HG03521 (cell line): ENCODE data around the gene ELAC1.
"Not testable (repeated sequence)": the region's sequence is repeated elsewhere in the genome, so short reads cannot be mapped to it uniquely, and the experiment has no call there.

Source experiments
- ATAC-seq: cut with Tn5 transposase; IDR thresholded peaks from one replicate; pipeline ENCODE4 v1.9.1; 2021; ENCODE audit warnings: mild to moderate bottlenecking, moderate library complexity; ENCODE audit not compliant: unreplicated experiment

The ELAC1 gene

DNA sequence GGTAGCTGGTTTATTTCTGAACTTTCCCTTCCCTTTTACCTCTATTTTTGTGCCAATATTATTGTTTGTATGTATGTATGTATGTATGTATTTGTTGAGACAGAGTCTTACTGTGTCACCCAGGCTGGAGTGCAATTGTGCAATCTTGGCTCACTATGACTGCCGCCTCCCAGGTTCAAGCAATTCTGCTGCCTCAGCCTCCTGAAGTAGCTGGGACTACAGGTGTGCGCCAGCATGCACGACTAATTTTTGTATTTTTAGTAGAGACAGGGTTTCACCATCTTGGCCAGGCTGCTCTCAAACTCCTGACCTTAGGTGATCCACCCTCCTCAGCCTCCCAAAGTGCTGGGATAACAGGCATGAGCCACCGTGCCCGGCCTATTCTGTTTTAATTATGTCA lies 4.6 kb downstream of the ELAC1 start:
- not testable (repeated sequence) for ATAC-seq

DNA sequence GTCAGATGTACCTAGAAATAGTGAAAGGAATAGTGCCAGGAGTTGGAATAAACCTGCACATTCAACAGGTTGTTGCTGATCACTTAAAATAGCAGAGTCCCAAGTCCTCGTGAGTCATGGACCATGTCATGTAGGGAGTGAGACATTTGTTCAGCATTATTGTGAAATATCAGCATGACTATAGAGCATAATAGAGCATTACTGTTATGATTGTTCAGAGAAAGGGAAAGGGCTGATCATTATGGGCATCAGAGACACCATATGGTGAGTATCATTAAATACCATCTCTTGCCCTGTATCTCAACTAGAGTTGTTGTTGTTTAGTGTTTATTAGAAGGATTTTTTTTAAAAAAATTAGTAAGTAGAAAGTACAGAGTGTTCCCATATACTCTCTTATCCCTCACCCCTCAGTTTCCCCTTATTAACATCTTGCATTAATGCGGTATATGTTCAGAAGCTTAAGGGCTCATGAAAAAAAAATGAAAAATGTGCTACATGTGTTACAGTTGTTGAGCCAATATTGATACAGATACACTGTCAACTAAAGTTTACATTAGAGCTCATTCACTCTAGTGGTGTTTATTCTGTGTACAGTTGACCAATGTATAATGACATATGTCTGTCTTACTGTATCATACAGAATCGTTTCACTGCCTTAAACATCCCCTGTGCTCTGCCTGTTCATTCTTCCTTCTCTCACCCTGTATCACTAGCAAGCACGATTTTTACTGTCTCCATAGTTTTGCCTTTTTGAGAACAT lies 5.7 kb downstream of the ELAC1 start:
- ATAC-seq = no peak

DNA sequence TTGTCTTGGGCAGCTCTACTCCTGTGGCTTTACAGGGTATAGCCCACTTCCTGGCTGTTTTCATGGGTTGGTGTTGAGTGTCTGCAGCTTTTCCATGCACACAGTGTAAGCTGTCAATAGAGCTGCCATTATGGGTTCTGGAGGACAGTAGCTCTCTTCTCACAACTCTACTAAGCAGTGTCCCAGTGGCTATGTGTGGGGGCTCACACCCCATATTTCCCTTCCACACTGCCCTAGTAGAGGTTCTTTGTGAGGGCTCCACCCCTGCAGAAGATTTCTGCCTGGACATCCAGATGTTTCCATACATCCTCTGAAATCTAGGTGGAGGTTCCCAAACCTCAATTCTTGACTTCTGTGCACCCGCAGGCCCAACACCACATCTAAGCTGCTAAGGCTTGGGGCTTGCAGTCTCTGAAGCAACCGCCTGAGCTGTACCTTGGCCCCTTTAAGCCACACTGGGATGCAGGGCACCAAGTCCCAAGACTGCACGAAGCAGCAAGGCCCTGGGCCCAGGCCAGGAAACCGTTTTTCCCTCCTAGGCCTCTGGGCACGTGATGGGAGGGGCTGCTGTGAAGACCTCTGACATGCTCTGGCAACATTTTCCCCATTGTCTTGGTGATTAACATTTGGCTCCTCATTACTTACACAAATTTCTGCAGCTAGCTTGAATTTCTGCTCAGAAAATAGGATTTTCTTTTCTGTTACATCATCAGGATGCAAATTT lies 9.4 kb downstream of the ELAC1 start:
- no peak for ATAC-seq

DNA sequence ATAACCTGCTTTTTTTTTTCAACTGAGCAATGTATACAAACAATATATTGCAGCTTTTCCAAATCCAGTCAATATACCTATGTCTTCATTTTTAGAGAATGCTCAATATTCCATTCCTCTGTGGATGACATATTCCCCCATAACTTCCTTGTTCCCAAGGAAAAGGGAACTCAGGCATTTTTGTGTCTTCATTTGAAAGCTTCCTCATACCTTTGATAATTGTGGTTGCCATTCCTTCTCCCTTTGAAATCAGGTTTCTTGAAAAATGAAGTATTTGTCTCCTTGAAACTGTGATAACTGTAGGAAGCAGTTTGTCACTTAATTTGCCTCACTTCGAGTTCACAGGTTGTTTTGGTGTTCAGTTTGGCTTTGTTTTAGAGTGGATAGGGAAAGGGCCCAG lies 13.5 kb downstream of the ELAC1 start:
- ATAC-seq = no peak

DNA sequence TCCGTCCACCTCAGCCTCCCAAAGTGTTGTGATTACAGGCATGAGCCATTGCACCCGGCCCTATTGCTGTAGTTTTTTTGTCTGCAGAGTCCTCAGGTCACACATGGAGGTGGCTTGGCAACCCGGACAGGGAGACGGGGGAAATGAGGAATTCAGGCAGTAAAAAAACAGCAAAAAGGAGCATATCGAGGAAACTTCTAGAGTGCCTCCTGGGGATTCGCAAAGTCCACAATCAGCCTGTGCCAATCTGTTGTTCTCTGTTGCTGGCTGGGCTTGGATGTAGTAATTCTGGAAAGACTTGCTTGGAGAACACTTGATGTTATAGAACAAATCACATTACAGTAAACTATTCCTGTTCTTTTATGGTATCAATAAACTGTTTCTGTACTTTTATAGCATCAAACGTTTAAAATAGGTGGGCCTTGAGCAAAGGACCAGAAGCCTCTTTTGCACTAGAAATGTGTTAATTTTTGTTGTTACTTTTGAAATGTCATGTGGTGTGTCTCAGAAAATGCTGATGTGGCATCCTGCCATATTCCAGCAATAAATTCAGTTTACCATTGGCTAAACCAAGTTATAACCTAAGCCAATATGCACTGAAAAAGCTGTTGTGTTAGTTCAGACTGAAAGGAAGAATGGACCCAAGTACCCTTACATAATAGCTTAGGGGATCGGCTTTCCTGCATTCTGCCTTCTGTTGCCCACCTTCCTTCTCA lies 14.4 kb downstream of the ELAC1 start:
- ATAC-seq = no peak

DNA sequence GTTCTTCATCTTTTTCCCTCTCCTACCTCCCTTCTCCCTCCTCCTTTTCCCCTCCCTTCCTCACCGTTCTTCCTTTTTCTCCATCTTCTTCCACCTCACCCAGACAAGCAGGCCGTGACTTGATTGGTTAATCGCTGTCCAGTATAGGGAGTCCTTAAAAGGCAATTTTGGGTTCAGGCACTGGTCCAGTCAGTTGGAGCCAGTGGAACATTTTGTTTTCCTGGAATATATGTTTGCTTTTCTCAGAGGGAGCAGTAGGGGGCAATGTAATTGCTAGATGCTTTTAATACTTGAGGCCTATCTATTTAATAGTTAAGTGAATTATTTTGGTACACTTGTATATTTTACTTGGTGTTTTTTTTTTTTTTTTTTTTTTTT lies 15.0 kb downstream of the ELAC1 start:
- no peak for ATAC-seq

DNA sequence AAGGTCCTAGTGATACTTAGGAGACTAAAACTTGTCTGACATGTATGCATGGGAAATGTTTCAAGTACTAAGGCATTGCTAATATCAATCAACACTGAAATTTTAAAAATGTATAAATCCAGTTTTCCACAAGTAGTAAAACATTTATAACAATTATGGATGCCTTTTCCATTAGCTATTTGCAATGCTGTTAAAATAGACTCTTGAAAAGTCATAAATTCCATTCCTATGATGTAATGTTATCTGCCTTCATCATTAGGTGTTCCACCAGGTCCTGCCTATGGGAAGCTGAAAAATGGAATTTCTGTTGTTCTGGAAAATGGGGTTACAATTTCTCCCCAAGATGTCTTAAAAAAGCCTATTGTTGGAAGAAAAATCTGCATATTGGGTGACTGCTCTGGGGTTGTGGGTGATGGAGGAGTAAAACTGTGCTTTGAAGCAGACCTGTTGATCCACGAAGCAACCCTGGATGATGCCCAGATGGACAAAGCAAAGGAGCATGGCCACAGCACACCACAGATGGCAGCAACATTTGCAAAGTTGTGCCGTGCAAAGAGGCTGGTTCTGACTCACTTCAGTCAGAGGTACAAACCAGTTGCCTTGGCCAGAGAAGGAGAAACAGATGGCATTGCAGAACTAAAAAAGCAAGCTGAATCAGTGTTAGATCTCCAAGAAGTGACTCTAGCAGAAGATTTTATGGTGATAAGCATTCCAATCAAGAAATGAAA lies 18.7 kb downstream of the ELAC1 start:
- no peak for ATAC-seq

DNA sequence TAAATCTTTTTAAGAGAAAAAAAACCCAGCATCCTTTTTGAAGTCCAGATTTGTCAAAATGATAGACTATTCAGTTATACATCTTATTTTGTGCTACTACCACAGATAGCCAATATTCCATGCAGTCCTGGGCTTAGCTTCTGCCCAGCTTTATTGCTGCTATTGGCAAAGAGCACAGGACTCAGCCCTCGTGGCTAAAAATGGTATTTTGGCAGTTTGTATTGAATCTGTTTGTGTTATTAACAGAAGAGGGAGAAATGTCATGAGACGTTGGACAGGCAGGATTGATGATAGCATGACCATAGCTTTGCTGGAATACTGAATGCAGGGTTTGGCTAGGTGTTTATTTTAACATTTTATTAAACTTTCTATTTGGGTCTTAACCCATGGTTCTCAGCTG lies 19.4 kb downstream of the ELAC1 start:
- ATAC-seq = no peak

DNA sequence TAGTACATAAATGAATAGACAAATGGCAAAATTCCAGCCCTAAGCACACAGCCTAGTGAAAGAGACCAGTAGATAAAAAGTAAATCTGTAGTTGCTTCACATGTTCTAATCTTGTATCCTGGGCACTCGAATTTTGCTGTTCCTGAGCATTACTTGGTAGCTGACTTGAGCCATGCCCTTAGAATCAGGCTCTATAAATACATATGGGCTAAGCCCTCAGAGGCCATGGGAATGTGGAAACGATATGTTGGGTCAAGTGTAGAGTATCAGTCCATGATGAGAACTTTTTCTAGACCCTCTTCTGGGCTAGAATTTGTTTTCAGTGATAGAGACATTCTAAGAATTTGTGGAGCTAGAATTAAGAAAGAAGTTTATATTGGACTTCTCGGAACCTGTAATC lies 21.9 kb downstream of the ELAC1 start:
- ATAC-seq = no peak

DNA sequence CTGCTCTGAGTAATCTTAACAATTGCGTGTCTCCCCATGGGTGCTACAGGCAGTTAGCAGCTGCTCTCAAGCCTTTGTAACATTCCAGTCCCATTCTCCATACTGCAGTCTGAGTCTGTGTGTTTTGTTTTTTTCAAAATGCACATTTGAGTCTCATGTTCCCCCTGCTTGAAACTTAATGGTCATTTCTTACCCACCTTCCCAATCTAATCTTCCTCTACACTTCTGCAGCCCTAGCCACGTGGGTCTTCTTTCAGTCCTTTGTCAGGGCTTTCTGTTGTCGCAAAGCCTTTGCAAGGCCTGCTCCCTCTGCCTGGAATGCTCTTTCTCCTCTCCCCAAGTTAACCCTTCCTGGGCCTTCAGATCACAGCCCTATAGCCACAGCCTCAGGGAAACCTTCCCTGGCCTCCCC lies 24.5 kb downstream of the ELAC1 start:
- ATAC-seq = no peak

DNA sequence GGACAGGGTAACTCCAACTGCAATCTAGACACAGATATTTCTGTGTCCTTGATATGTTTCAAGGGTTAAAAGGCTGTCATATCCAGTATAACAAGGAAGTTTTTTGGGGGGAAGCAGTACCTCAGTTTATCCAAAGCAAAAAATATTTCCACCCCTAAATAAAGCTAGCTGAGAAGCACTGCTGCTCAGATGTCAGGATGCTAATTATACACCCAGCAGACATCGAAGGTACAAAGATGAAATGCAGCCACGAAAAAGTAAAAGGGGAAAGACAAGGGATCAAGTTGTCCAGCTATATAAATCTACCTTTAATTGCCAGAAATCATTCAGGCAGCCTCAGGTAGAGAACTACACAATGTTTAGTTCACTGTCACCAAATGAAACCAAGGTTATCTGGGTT lies 26.2 kb downstream of the ELAC1 start:
- no peak for ATAC-seq

DNA sequence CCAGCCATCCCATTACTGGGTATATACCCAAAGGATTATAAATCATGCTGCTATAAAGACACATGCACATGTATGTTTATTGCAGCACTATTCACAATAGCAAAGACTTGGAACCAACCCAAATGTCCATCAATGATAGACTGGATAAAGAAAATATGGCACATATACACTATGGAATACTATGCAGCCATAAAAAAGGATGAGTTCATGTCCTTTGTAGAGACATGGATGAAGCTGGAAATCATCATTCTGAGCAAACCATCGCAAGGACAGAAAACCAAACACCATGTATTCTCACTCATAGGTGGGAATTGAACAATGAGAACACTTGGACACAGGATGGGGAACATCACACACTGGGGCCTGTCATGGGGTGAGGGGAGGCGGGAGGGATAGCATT lies 35.3 kb downstream of the ELAC1 start:
- not testable (repeated sequence) for ATAC-seq

DNA sequence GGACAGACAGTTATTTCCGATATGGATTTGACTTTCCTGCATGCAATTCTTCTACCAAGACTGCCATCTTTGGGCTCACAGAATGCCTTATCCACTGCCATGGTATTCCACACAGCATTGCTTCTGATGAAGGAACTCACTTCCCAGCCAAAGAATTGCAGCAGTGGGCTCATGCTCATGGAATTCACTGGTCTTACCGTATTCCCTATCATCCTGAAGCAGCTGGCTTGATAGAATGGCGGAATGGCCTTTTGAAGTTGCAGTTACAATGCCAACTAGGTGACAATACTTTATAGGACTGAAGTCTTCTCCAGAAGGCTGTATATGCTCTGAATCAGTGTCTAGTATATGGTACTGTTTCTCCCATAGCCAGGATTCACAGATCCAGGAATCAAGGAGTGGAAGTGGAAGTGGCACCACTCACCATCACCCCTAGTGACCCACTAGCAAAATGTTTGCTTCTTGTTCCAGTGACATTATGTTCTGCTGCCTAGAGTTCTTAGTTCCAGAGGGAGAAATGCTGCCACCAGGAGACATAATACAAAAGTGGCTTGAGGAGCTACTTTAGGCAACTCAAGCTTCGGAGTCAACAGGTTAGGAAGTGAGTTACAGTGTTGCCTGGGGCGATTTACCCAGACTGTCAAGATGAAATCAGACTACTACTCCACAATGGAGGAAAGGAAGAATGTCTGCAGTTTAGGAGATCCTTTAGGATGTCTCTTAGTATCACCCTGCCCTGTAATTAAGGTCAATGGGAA lies 38.4 kb downstream of the ELAC1 start:
- no peak for ATAC-seq

DNA sequence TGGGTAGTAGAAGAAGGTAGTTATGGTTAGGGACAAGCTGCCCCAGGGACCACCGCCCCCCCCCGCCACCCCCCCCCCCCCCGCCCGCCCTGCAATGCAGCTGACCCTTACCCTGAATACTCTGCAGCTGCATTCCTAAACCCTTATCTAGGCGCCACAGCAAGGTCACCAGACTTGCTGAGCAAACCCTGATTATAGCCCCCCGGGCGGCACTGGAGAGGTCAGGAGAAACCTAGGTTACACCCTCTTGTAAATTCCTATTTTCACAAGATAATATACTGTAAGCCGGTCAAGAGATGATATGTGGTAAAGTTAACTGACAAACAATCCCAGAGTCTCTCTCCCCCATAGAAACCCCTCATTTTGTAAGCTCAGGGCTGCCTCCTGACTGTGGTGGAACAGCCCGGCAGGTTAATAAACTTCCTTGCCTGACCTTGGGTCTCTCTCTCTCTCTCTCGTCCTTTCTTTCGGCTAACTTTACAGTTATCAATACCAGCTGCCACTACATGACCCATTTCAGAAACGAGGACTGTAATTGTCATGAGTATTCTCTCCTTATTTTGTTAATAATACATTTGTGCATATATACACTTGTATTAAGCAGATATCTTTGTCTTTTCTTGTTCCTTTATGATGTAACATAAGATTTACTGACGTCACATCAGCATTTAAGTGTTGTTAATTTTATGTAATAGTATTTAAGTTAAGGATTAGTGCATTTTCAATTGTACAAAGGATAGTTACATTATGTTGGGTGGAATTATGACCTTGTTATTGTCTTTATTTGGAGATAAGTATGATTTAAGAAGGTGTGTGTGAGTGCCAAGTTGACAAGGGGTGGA lies 39.3 kb downstream of the ELAC1 start:
- no peak for ATAC-seq

DNA sequence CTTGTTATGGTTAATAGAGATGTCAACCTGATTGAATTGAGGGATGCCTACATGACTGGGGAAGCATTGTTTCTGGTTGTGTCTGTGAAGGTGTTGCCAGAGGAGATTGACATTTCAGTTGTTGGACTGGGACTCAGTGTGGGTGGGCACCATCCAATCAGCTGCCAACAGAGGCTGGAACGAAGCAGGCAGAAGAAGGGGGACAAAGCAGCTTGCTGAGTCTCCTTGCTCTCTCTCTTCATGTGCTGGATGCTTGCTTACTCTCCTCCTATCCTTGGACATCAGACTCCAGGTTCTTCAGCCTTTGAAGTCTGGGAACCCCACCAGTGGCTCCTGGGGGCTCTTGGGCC lies 39.9 kb downstream of the ELAC1 start:
- ATAC-seq = no peak

DNA sequence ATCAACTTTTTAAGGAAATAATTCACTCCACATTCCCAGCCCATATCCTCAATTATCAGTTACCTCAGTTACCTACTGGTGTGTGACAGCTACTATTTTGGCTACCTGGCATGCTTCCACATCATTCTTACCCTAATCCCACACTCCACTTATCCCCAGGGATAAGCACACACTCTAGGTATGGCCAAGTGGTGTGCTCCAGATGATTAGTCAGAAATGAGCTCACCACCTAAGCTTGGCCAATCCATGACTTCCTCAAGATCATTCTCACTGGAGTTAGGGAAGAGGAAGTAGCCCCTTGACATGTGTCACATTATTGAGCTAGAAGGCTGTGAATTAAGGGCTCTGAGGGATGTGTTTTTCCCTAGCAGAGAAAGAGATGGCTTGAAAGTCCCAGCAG lies 41.2 kb downstream of the ELAC1 start:
- ATAC-seq = no peak

DNA sequence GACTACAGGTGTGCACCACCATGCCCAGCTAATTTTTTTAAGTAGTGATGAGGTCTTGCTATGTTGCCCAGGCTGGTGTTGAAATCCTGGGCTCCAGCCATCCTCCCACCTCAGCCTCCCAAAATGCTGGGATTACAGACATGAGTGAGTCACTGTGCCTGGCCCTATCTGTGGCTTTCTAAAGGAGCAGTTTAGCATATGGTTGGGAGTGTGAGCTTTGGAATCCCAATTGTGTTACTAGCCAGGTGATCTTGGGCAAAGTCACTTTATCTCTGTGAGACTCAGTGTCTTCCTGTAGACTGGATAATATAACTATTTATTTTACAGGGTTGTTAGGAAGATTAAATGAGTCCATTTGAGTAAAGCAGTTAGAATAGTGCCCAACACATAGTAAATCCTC lies 42.4 kb downstream of the ELAC1 start:
- ATAC-seq = no peak

DNA sequence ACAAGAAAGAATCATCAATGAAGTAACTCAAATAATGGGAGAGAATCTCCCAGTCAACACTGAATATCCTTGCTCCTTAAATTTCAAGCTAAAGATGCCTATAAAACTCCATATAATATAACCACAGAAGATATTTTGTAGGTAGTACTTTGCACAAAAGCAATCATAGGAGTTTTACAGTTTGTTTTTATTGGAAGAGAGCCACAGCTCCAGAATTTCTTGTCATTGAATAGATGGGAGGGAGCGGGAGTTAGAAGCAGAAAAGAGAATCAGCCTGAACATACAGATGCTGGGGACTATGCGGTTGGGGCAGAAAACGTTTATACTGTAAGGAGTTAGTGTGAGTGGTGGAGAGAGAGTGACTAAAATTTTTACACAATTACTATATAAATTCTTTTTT lies 43.9 kb downstream of the ELAC1 start:
- ATAC-seq = no peak

DNA sequence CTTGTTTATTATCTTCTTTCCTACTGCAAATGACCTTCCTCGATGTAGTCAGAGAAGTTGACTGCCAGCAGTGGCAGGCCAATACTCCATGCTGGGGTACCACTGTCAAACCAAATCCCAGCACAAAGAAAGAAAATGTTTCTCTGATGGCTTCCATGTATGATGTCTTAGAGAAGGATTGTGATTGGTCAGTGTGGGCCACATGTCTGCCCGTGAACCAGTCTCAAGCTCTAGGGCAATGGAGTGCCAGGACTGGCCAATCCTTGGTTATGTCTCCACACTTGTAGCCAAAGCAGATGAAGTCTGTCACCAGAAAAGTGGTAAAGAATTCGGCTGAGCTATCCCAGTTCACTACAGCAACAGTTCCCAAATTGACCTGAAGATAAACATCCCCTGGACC lies 44.6 kb downstream of the ELAC1 start:
- no peak for ATAC-seq

DNA sequence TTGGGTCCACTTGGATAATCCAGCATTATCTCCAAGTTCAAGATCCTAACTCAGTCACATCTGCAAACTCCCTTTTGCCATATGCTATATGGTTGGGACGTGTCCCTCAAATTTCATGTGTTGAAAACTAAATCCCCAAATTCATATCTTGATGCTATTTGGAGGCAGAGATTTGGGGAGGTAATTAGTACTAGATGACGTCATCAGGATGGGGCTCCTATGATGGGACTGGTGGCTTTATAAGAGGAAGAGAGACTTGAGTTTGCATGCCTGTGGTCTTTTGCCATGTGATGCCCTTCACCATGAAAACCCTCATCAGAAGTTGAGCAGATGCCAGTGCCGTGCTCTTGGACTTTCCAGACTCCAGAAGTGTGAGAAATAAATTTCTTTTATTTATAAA lies 45.4 kb downstream of the ELAC1 start:
- no peak for ATAC-seq
